Thyroid gland (tissue), 4 donors: ENCODE data around the gene PPFIA4. TPM values are rescaled to one million over a fixed set of nuclear protein-coding genes. Genes with fewer than 3 reads are reported as not detected.

ENCODE experiments used
- DNase-seq, 2 donors: peaks; one replicate each; pipeline ENCODE4 v3.0.0-alpha.2; 2019
- H3K27ac ChIP-seq, 3 donors: fragments of 200-600 bp; sonication (generic); 1 replicate in 2 of 3; 2 replicates in 1 of 3; pipeline ENCODE4 v1.5.1; 2016 to 2019; ENCODE audit warnings: mild to moderate bottlenecking in 1 of 3, moderate library complexity in 1 of 3
- H3K27me3 ChIP-seq: fragments of 200-600 bp; sonication (generic); one replicate; pipeline ENCODE4 v1.5.1; 2019
- H3K36me3 ChIP-seq, 2 donors: fragments of 200-600 bp; sonication (generic); one replicate each; pipeline ENCODE4 v1.5.1; 2016 to 2019
- H3K4me1 ChIP-seq, 2 donors: fragments of 200-600 bp; sonication (generic); one replicate each; pipeline ENCODE4 v1.5.1; 2017 to 2019
- H3K4me3 ChIP-seq, 3 donors: fragments of 200-600 bp; sonication (generic); replicated peaks in 1 of 3; 1 replicate in 2 of 3; 2 replicates in 1 of 3; pipeline ENCODE4 v1.5.1; 2016; ENCODE audit warnings: mild to moderate bottlenecking in 1 of 3
- H3K9me3 ChIP-seq: fragments of 200-600 bp; sonication (generic); one replicate; pipeline ENCODE4 v1.5.1; 2017
- CTCF ChIP-seq, 6 experiments: fragments of 200-600 bp in 3 of 6; fragments of 450-650 bp in 3 of 6; sonication (generic) in 3 of 6; IDR thresholded peaks; one replicate each; pipeline ENCODE4 v1.5.1; 2016 to 2019; ENCODE audit warnings: antibody characterized with exemption in 6 of 6, mild to moderate bottlenecking in 2 of 6, inconsistent platforms in 1 of 6, moderate library complexity in 1 of 6
- POLR2A ChIP-seq, 2 donors: fragments of 450-650 bp; IDR thresholded peaks; one replicate each; pipeline ENCODE4 v1.6.1; 2017; ENCODE audit warnings: antibody characterized with exemption in 2 of 2, mild to moderate bottlenecking in 2 of 2, moderate library complexity in 1 of 2
- WGBS, 2 donors: methylation state at CpG; one replicate each; pipeline ENCODE4 v1.1.5; 2017; 5-methylcytosine and 5-hydroxymethylcytosine counted together
- intact Hi-C: fragments of 100-400 bp; cut with DNase I; formaldehyde crosslinking; loops from one replicate; pipeline ENCODE4 v1.15.1; 2023
- total RNA-seq, 4 donors: library from RNA; depleted of rRNA; stranded (reverse); fragments of >200 nt; gene quantifications; one replicate each; pipeline ENCODE4 v1.2.3, GENCODE V29; 2016

The PPFIA4 gene
- total RNA-seq, 4 donors from 2014 or later, result 0.54 to 3.0 (median 2.1) TPM

GRCh38 chr1:203122159-203122558 lies 95.9 kb downstream of the PPFIA4 start:
- Histone ChIP-seq H3K27ac (no peak overlapping the region), H3K4me1 (peaks cover 0 to 7% of the 10 kb centered on the region in 2 donors), H3K27me3 (no peaks in the 10 kb centered on the region), H3K36me3 (no peaks in the 10 kb centered on the region), H3K9me3 (no peaks in the 10 kb centered on the region), H3K4me3 (no peak overlapping the region)
- TF ChIP-seq CTCF (IDR thresholded peaks at IDR 0.05) (no peak), POLR2A (IDR thresholded peaks at IDR 0.05) (no peak)
- no peak for DNase-seq
- intact Hi-C loops, result loop anchor here (5.0 kb wide), 1 partner anchor 40 kb away; no protein-coding TSS in a partner anchor
- WGBS, 2 donors, result 100% methylated on average over 1 to 2 of the region's 2 CpGs

- 62 to 65% methylated on average over 5 of the region's 5 CpGs for WGBS, 2 donors
- H3K27me3 ChIP-seq, result no peaks in the 10 kb centered on the region
- no peak overlapping the region for H3K27ac ChIP-seq
- H3K4me1 ChIP-seq, result peaks cover 9 to 24% of the 10 kb centered on the region in 2 donors
- DNase-seq, result no peak
- no peaks in the 10 kb centered on the region for H3K36me3 ChIP-seq
- H3K9me3 ChIP-seq, result no peaks in the 10 kb centered on the region
- no peak overlapping the region for H3K4me3 ChIP-seq
- TF ChIP-seq CTCF (IDR thresholded peaks at IDR 0.05), result no peak
- no peak for TF ChIP-seq POLR2A (IDR thresholded peaks at IDR 0.05)
- intact Hi-C loops, result loop anchor here (5.0 kb wide), 1 partner anchor 38 kb away; no protein-coding TSS in a partner anchor
These were observed 97.7 kb downstream of the PPFIA4 start for GRCh38 chr1:203124011-203124410.

GRCh38 chr1:203124546-203125317 lies 98.4 kb downstream of the PPFIA4 start:
- DNase-seq, result no peak
- no peaks in the 10 kb centered on the region for H3K36me3 ChIP-seq
- H3K27me3 ChIP-seq, result no peaks in the 10 kb centered on the region
- H3K4me3 ChIP-seq, result no peak overlapping the region
- WGBS, 2 donors, result 71 to 80% methylated on average over 5 of the region's 5 CpGs
- no peaks in the 10 kb centered on the region for H3K9me3 ChIP-seq
- intact Hi-C loops, result loop anchor here (5.0 kb wide), 1 partner anchor 38 kb away; no protein-coding TSS in a partner anchor
- TF ChIP-seq POLR2A (IDR thresholded peaks at IDR 0.05) (no peak), CTCF (IDR thresholded peaks at IDR 0.05) (no peak)
- H3K27ac ChIP-seq, result no peak overlapping the region
- H3K4me1 ChIP-seq, result peaks cover 16 to 31% of the 10 kb centered on the region in 2 donors

GRCh38 chr1:203126151-203126865 lies 100.0 kb downstream of the PPFIA4 start:
- no peaks in the 10 kb centered on the region for H3K27me3 ChIP-seq
- H3K4me3 ChIP-seq, result no peak overlapping the region
- 31 to 39% methylated on average over 8 of the region's 8 CpGs for WGBS, 2 donors
- peak in 3 of 6 experiments; percentile 28 to 48 (median 39) for TF ChIP-seq CTCF (IDR thresholded peaks at IDR 0.05)
- TF ChIP-seq POLR2A (IDR thresholded peaks at IDR 0.05), result no peak
- H3K4me1 ChIP-seq, result peaks cover 25 to 42% of the 10 kb centered on the region in 2 donors
- no peaks in the 10 kb centered on the region for H3K36me3 ChIP-seq
- intact Hi-C loops, result no loop called here
- H3K9me3 ChIP-seq, result no peaks in the 10 kb centered on the region
- DNase-seq, result no peak
- H3K27ac ChIP-seq, result no peak overlapping the region
